ENCODE results near the gene CCDC71L. TPM values are rescaled to one million over a fixed set of nuclear protein-coding genes. Genes with fewer than 3 reads are reported as not detected.

CCDC71L gene
- total RNA-seq, 4 donors from 2014 or later = 43.5 to 318 (median 153) TPM

GRCh38 chr7:106630648-106631047, 30.3 kb downstream of the CCDC71L start:
- no peak for ATAC-seq (ENCODE audit: low FRiP score)
- DNase-seq (ENCODE audit: low spot score) = no peak
- no peak for TF ChIP-seq CTCF (IDR thresholded peaks at IDR 0.05)

GRCh38 chr7:106629516-106629915, 31.4 kb downstream of the CCDC71L start:
- no peak for TF ChIP-seq CTCF (IDR thresholded peaks at IDR 0.05)
- ATAC-seq (ENCODE audit: low FRiP score) = no peak
- no peak for DNase-seq (ENCODE audit: low spot score)

GRCh38 chr7:106626376-106627164, 34.4 kb downstream of the CCDC71L start:
- no peak for TF ChIP-seq CTCF (IDR thresholded peaks at IDR 0.05)
- DNase-seq (ENCODE audit: low spot score) (no peak), ATAC-seq (ENCODE audit: low FRiP score) (no peak)

- no peak for DNase-seq (ENCODE audit: low spot score)
- ATAC-seq (ENCODE audit: low FRiP score) = no peak
- no peak for TF ChIP-seq CTCF (IDR thresholded peaks at IDR 0.05)
Measured at GRCh38 chr7:106625678-106626301, 35.2 kb downstream of the CCDC71L start.

- ATAC-seq (ENCODE audit: low FRiP score) (no peak), DNase-seq (ENCODE audit: low spot score) (no peak)
- no peak for TF ChIP-seq CTCF (IDR thresholded peaks at IDR 0.05)
Measured at GRCh38 chr7:106623853-106624252, 37.1 kb downstream of the CCDC71L start.

- no peak for TF ChIP-seq CTCF (IDR thresholded peaks at IDR 0.05)
Measured at GRCh38 chr7:106623315-106623660, 37.7 kb downstream of the CCDC71L start.

More at GRCh38 chr7:106623315-106623660, 37.7 kb downstream of the CCDC71L start:
- no peak for DNase-seq (ENCODE audit: low spot score)
- no peak for ATAC-seq (ENCODE audit: low FRiP score)
